Fibroblast of the aortic adventitia (primary cell): ENCODE measurements around the gene E4F1. TPM values are rescaled to one million over a fixed set of nuclear protein-coding genes. Genes with fewer than 3 reads are reported as not detected.
A peak's percentile ranks its signal among the peaks of the same experiment; 100 is the strongest.

Experiments
- DNase-seq: peaks from one replicate; pipeline ENCODE4 v3.0.0-alpha.2; 2010; ENCODE audit warnings: low read depth
- H3K4me3 ChIP-seq: 2 replicates; pipeline ENCODE4 v1.5.1; 2011; ENCODE audit warnings: low read depth, mild to moderate bottlenecking, control low read depth, low read length, moderate library complexity
- total RNA-seq: library from RNA; depleted of rRNA; stranded (reverse); fragments of >200 nt; gene quantifications from 2 replicates; pipeline ENCODE4 v1.2.3, GENCODE V29; 2012; ENCODE audit warnings: low replicate concordance
- TF ChIP-seq, protein P1 (sequence below): IDR thresholded peaks from 2 replicates; pipeline ENCODE4 v1.5.1; 2011; ENCODE audit warnings: mild to moderate bottlenecking, low read length, control low read depth, inconsistent platforms; ENCODE audit not compliant: insufficient read depth

E4F1 gene
- total RNA-seq, 1 donor: 18.7 TPM

DNA sequence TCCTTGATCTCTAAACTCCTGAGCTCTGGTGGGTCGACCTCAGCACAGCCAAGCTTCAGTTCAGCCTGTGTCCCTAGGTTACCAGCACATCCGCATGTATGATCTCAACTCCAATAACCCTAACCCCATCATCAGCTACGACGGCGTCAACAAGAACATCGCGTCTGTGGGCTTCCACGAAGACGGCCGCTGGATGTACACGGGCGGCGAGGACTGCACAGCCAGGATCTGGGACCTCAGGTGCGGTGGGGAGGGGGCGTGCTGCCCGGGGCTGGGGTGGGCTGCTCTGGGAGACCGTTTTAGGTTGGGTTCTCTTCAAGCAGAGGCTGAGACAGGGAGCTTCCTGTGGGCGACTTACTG, 17.0 kb upstream of the E4F1 start:
- no peak for DNase-seq
- peak overlapping the region; percentile 93 for H3K4me3 ChIP-seq
- TF ChIP-seq, protein P1, sequence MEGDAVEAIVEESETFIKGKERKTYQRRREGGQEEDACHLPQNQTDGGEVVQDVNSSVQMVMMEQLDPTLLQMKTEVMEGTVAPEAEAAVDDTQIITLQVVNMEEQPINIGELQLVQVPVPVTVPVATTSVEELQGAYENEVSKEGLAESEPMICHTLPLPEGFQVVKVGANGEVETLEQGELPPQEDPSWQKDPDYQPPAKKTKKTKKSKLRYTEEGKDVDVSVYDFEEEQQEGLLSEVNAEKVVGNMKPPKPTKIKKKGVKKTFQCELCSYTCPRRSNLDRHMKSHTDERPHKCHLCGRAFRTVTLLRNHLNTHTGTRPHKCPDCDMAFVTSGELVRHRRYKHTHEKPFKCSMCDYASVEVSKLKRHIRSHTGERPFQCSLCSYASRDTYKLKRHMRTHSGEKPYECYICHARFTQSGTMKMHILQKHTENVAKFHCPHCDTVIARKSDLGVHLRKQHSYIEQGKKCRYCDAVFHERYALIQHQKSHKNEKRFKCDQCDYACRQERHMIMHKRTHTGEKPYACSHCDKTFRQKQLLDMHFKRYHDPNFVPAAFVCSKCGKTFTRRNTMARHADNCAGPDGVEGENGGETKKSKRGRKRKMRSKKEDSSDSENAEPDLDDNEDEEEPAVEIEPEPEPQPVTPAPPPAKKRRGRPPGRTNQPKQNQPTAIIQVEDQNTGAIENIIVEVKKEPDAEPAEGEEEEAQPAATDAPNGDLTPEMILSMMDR: no peak

DNA sequence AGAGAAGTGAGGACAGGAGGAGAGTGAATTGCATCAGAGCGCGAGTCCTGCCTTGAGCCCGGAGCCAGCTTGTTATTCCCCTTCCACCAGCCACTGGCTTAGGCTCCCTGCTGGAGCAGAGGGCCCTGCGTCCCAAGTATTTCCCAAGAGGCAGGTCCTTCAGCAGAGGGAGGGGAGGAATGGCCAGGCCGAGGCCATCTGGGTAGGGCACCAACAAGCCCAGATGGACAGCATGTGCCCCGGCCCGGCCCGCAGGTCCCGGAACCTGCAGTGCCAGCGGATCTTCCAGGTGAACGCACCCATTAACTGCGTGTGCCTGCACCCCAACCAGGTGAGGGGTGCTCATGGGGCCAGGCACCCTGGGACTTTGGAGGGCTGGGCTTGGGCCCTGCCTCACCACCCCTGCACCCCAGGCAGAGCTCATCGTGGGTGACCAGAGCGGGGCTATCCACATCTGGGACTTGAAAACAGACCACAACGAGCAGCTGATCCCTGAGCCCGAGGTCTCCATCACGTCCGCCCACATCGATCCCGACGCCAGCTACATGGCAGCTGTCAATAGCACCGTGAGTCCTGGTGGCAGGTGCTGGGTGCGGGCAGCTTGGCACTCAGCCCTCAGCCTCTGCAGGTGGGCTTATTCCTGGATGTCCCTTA, 16.5 kb upstream of the E4F1 start:
- peak overlapping the region; percentile 93 for H3K4me3 ChIP-seq
- DNase-seq: no peak
- TF ChIP-seq, protein P1: no peak

DNA sequence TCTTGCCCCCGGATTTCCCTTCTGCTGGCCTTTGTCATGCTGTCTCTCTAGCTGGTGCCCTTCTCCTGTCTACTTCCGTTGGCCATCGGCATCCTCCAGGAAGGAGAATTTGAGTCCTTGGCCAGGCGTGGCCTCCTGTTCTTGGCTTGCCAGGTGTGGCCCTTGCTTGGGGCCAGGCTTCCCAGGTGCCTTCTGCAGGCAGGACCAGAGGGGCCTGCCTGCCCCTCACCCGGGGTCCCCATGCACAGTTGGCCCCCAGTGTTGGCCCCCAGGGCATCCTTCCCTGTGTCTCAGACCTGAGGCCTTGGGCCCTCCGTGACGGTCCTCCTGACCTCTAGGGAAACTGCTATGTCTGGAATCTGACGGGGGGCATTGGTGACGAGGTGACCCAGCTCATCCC, 15.5 kb upstream of the E4F1 start:
- H3K4me3 ChIP-seq: no peak overlapping the region
- no peak for DNase-seq
- TF ChIP-seq, protein P1: no peak

DNA sequence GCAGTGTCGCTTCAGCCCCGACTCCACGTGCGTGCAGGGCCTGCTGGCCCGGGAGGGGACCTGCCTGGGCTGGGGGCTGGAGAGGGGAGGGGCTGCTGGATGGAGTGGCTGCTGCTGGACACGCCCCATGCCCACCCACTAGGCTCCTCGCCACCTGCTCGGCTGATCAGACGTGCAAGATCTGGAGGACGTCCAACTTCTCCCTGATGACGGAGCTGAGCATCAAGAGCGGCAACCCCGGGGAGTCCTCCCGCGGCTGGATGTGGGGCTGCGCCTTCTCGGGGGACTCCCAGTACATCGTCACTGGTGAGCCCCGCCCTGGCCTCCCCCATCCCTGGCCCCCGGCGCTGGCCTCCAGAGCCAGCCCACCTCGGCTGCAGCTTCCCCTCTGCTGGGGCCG, 15.1 kb upstream of the E4F1 start:
- no peak for DNase-seq
- TF ChIP-seq, protein P1: no peak
- H3K4me3 ChIP-seq: no peak overlapping the region

DNA sequence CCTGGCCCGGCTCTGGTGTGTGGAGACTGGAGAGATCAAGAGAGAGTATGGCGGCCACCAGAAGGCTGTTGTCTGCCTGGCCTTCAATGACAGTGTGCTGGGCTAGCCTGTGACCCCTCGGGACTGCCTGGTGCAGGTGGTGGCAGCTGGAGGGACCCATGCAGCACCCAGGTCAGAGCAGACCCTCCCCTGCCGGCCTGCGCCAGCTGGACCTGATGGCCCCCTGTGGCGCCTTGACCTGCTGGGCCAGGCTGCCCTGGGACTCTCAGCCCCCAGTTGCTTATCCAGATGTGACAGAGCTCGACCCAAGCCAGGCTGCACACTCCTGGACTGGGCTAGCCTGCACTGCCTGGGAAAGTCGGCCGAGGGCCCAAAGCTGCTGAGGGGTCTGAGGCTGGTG, 14.6 kb upstream of the E4F1 start:
- TF ChIP-seq, protein P1: no peak
- H3K4me3 ChIP-seq: no peak overlapping the region
- DNase-seq: no peak

DNA sequence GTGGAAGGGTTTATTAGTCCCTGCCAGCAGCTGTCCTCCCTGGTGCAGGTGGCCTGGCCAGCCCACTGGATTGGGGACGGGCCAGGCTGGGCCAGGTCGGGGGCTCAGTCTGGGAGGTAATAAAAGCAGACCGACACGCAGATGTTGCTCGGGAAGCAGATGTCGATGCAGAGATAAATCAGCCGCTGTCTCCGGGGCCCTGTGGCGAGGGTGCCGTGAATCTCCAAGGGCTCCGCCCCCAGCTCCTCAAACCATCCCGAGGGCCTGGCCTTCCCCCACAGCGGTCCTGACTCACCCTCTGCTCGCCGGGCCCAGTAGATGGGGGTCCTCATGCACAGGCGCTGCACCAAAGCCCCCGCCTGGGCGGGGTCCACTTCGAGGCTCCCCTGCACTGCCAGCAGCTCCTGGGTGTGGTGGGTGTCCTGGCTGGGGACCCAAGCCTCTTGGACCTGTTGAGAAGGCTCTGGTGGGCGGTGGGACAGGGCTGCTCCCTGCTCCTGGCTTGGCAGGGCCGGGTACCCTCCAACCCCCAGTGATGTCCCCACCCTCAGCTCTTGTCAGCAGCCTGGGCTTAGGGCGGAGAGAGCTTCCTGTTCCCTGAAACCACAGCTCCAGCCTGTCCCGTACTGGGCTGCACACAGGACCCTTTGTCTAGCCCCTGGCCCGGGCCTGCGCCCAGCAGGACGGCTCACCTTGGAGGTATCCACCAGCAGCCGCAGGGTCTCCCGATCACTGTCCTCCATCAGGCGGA, 14.0 kb upstream of the E4F1 start:
- H3K4me3 ChIP-seq: no peak overlapping the region
- TF ChIP-seq, protein P1: no peak
- no peak for DNase-seq

DNA sequence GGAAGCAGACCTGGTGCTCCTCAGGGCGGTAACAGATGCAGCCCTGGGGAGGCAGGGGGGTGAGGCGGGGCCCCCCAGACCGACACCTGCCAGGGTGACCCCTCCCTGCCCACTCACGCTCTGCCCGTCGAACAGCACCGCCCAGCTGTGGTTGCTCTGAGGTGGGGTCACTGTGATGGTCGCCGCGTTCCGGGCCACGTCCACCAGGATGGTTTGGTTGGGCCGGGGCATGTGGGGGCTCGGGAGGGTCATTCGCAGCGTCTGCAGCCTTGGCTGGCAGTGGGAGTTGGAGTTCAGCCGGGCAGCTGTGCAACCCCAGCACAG, 13.4 kb upstream of the E4F1 start:
- H3K4me3 ChIP-seq: no peak overlapping the region
- TF ChIP-seq, protein P1: no peak
- no peak for DNase-seq
